ENCODE data around the gene EFNA5.

EFNA5 gene

GRCh38 chr5:107696498-107696897, 25.8 kb upstream of the EFNA5 start:
- Histone ChIP-seq H3K27me3 (replicated peaks; ENCODE audit: control insufficient read depth, insufficient read depth, low read length) (no peaks in the 10 kb centered on the region), H3K4me3 (replicated peaks; ENCODE audit: low read depth, low read length) (no peak overlapping the region), H3K36me3 (ENCODE audit: control insufficient read depth, insufficient read depth, low read length) (no peaks in the 10 kb centered on the region)
- DNase-seq (ENCODE audit: extremely low read depth, insufficient read length) = no peak
- no peak for TF ChIP-seq CTCF (IDR thresholded peaks at IDR 0.05; ENCODE audit: insufficient read depth, low read length, poor library complexity, severe bottlenecking)

GRCh38 chr5:107696080-107696479, 25.3 kb upstream of the EFNA5 start:
- DNase-seq (ENCODE audit: extremely low read depth, insufficient read length) = no peak
- H3K4me3 ChIP-seq (replicated peaks; ENCODE audit: low read depth, low read length) = no peak overlapping the region
- no peaks in the 10 kb centered on the region for H3K27me3 ChIP-seq (replicated peaks; ENCODE audit: control insufficient read depth, insufficient read depth, low read length)
- no peak for TF ChIP-seq CTCF (IDR thresholded peaks at IDR 0.05; ENCODE audit: insufficient read depth, low read length, poor library complexity, severe bottlenecking)
- H3K36me3 ChIP-seq (ENCODE audit: control insufficient read depth, insufficient read depth, low read length) = no peaks in the 10 kb centered on the region

GRCh38 chr5:107687937-107688336, 17.2 kb upstream of the EFNA5 start:
- H3K4me3 ChIP-seq (replicated peaks; ENCODE audit: low read depth, low read length) = no peak overlapping the region
- TF ChIP-seq CTCF (IDR thresholded peaks at IDR 0.05; ENCODE audit: insufficient read depth, low read length, poor library complexity, severe bottlenecking) = no peak
- no peak for DNase-seq (ENCODE audit: extremely low read depth, insufficient read length)
- H3K27me3 ChIP-seq (replicated peaks; ENCODE audit: control insufficient read depth, insufficient read depth, low read length) = no peaks in the 10 kb centered on the region
- H3K36me3 ChIP-seq (ENCODE audit: control insufficient read depth, insufficient read depth, low read length) = no peaks in the 10 kb centered on the region

GRCh38 chr5:107687404-107687803, 16.7 kb upstream of the EFNA5 start:
- Histone ChIP-seq H3K27me3 (replicated peaks; ENCODE audit: control insufficient read depth, insufficient read depth, low read length) (no peaks in the 10 kb centered on the region), H3K4me3 (replicated peaks; ENCODE audit: low read depth, low read length) (no peak overlapping the region), H3K36me3 (ENCODE audit: control insufficient read depth, insufficient read depth, low read length) (no peaks in the 10 kb centered on the region)
- no peak for DNase-seq (ENCODE audit: extremely low read depth, insufficient read length)
- no peak for TF ChIP-seq CTCF (IDR thresholded peaks at IDR 0.05; ENCODE audit: insufficient read depth, low read length, poor library complexity, severe bottlenecking)

GRCh38 chr5:107682533-107682932, 11.8 kb upstream of the EFNA5 start:
- no peaks in the 10 kb centered on the region; the same call in 1 of the 2 replicates for H3K27me3 ChIP-seq (replicated peaks; ENCODE audit: control insufficient read depth, insufficient read depth, low read length)
- H3K4me3 ChIP-seq (replicated peaks; ENCODE audit: low read depth, low read length) = no peak overlapping the region
- TF ChIP-seq CTCF (IDR thresholded peaks at IDR 0.05; ENCODE audit: insufficient read depth, low read length, poor library complexity, severe bottlenecking) = no peak
- no peaks in the 10 kb centered on the region for H3K36me3 ChIP-seq (ENCODE audit: control insufficient read depth, insufficient read depth, low read length)
- no peak for DNase-seq (ENCODE audit: extremely low read depth, insufficient read length)

- no peak for TF ChIP-seq CTCF (IDR thresholded peaks at IDR 0.05; ENCODE audit: insufficient read depth, low read length, poor library complexity, severe bottlenecking)
- H3K36me3 ChIP-seq (ENCODE audit: control insufficient read depth, insufficient read depth, low read length) = no peaks in the 10 kb centered on the region
- no peak overlapping the region for H3K4me3 ChIP-seq (replicated peaks; ENCODE audit: low read depth, low read length)
- H3K27me3 ChIP-seq (replicated peaks; ENCODE audit: control insufficient read depth, insufficient read depth, low read length) = no peaks in the 10 kb centered on the region; the same call in 1 of the 2 replicates
- no peak for DNase-seq (ENCODE audit: extremely low read depth, insufficient read length)
Observed at GRCh38 chr5:107680799-107681198, 10.1 kb upstream of the EFNA5 start.

Measured in GM06990 (cell line).